UCSD-AML1 (cell line): ENCODE measurements around the gene FOXF1.

Experiments
- DNase-seq: peaks from one replicate; lab custom pipeline; 2025; ENCODE audit not compliant: unreplicated experiment; lab: John Stamatoyannopoulos, UW

The FOXF1 gene

GRCh38 chr16:86503830-86504229 lies 6.5 kb upstream of the FOXF1 start:
- DNase-seq = no peak

- DNase-seq = no peak
Measured at GRCh38 chr16:86504315-86505184, 5.8 kb upstream of the FOXF1 start.

- DNase-seq = no peak
Measured at GRCh38 chr16:86505185-86505898, 5.0 kb upstream of the FOXF1 start.

GRCh38 chr16:86505899-86506864 lies 4.1 kb upstream of the FOXF1 start:
- no peak for DNase-seq

- DNase-seq = no peak
Measured at GRCh38 chr16:86507173-86508027, 2.9 kb upstream of the FOXF1 start.

- DNase-seq = no peak
Measured at GRCh38 chr16:86508028-86508946, 2.0 kb upstream of the FOXF1 start.

DNA sequence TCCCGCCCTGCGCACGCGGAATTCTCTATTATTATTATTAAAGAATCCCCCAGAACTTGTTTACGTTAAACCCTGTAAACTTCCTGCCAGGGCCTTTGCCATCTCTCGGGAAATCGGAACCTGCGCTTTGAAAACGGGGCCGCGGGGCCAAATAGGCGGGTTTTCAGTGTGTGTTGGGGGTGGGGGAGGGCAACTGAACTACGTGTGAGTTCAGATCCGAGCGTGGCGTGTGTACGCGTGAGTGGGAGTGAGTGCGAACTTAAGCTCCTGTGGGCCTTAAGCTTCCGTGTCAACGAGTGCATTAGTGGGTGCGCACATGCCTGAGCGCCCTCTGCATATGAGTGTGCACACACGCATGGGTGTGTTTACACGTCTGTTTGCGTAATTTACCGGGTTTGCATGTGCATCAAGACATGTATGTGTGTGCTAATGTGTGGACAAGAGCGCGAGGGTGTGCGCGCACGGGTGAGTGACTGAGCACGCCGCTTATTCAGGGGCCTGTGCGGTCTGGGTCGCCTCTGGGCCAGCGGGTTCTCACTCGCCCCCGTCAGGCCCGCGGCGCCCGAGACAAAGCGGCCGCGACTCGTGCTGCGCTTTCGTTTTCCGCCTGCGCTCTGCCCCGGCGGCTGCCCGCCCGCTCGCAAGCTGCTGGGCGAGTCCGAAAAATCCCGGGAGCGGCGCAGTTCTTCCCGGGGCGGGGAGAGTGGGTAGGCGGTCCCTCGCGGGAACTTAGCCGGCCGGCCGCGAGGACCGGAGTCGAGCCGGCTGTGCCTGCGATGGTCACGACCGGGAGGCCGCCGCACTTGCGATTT lies 1.2 kb upstream of the FOXF1 start:
- DNase-seq = peak; percentile 34

- DNase-seq = no peak
Measured at GRCh38 chr16:86509759-86510464, 415 bp upstream of the FOXF1 start.

- no peak for DNase-seq
Measured at GRCh38 chr16:86511317-86512161, 1.2 kb downstream of the FOXF1 start.

- DNase-seq = no peak
Measured at GRCh38 chr16:86512301-86512859, 2.1 kb downstream of the FOXF1 start.

GRCh38 chr16:86512860-86513470 lies 2.6 kb downstream of the FOXF1 start:
- DNase-seq = no peak

DNA sequence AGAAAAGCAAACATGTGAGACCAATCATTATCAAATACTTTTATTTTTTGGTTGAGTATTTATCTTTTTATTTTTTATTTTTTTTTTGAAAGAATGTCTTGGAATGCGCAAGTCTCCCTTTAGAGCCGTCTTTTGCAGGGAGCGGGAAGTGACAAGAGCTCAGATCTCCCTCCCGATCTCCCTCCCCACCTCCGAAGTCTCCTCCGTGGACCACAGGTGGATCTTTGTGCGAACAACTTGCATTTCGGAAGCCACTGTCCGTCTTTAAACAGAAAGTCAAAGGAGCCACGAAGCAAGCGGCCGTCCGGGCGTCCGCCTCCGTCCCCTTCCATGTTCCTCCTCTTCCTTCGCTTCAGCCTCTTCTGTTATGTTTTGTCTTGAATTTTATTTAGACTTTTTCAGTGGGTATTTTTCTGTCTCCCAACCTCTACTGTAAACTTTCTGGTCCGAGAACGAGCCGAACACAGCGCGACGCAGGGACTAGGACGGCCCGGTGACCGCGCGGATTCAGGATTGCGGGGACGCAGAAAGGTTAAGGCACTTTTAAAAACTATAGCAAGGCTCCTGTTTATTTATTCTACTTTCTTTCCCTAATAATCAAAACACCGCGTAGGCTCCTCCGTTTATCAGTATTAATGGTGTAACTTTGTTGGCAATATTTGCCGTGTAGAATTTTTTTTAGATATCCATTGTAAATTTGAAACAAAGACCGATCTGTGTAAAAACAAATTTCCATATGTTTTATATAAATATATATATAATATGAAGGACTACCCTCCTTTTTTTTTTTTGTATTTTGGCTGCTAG lies 3.3 kb downstream of the FOXF1 start:
- no peak for DNase-seq

DNA sequence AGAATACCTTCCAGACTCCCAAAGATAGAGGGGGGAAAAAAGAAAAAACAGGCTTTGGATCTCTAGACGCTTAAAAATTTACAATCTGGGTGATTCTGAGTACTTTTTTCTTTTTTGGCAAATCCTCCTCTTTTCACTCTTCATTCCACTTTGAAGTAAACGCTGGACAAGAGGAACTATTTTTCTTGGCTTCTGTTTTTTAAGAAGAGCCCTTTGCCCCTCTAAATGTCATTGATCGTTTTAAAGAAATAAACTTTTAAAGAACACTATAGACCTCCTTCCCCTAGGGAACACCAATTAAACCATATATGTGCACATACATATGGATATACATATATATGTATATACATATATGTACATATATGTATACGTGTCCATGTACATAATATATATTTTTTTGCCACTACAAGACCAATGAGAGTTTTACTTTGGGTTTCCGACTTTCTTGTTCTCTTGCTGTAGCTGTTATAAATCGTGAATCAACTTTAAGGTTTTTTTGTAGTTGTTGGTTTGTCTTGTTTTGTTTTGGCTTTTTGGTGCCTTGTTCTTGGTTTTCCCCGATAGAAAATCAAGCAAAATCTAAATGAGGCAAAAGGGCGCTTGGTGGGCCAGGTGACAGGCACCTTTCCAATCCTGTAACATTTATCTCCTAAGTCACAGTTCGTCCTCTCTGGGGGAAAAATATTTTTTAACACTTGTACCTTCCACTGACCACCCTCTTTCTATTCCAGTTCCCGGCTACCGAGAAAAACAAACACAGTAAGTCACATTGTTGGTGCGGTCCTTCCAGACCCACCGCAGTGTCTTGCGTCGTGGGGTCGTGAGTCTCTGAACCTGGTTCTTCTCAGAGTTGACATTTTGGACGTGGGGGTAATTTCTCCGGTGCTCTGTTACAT lies 4.4 kb downstream of the FOXF1 start:
- no peak for DNase-seq

- no peak for DNase-seq
Measured at GRCh38 chr16:86515413-86515776, 5.1 kb downstream of the FOXF1 start.
